Dedifferentiated amniotic fluid mesenchymal stem cell (primary cell): Measurements from ENCODE around the gene METAP1D.
"Not testable (repeated sequence)": the region's sequence is repeated elsewhere in the genome, so short reads cannot be mapped to it uniquely, and the experiment has no call there.

ENCODE experiments used
- DNase-seq: peaks from one replicate; pipeline ENCODE4 v3.0.0-alpha.2; 2016; ENCODE audit errors: extremely low spot score

Gene METAP1D

GRCh38 chr2:172102391-172103359, 102.9 kb downstream of the METAP1D start, which contains the start of gene DLX2:
TSS of gene DLX2 (minus strand) at chr2:172102900. CDS start at chr2:172102538, 362 bp downstream.
- peak; percentile 91 for DNase-seq

- DNase-seq: peak; percentile 83
These were observed 103.9 kb downstream of the METAP1D start for GRCh38 chr2:172103471-172104272.

- DNase-seq: no peak
These were observed 105.8 kb downstream of the METAP1D start for GRCh38 chr2:172105471-172106107.

- DNase-seq: peak; percentile 54
These were observed 106.6 kb downstream of the METAP1D start for GRCh38 chr2:172106108-172106961.

GRCh38 chr2:172107690-172108586, 108.2 kb downstream of the METAP1D start:
- DNase-seq: no peak

GRCh38 chr2:172108587-172108930, 108.8 kb downstream of the METAP1D start:
- no peak for DNase-seq

GRCh38 chr2:172109256-172109987, 109.7 kb downstream of the METAP1D start:
- DNase-seq: no peak

- DNase-seq: no peak
These were observed 110.4 kb downstream of the METAP1D start for GRCh38 chr2:172109988-172110811.

GRCh38 chr2:172113617-172114016, 113.9 kb downstream of the METAP1D start:
- DNase-seq: peak; percentile 43

- DNase-seq: not testable (repeated sequence)
These were observed 114.4 kb downstream of the METAP1D start for GRCh38 chr2:172114176-172114575.

- no peak for DNase-seq
These were observed 114.8 kb downstream of the METAP1D start for GRCh38 chr2:172114579-172114978.

GRCh38 chr2:172116107-172116506, 116.4 kb downstream of the METAP1D start:
- DNase-seq: no peak

- peak; percentile 77 for DNase-seq
These were observed 119.3 kb downstream of the METAP1D start for GRCh38 chr2:172119089-172119488.

- no peak for DNase-seq
These were observed 120.4 kb downstream of the METAP1D start for GRCh38 chr2:172120118-172120517.

GRCh38 chr2:172128484-172128883, 128.7 kb downstream of the METAP1D start:
- DNase-seq: no peak

GRCh38 chr2:172129404-172129803, 129.7 kb downstream of the METAP1D start:
- no peak for DNase-seq
